ENCODE measurements around the gene ROPN1L.

- TF ChIP-seq POLR2A (IDR thresholded peaks at IDR 0.05): no peak
- TF ChIP-seq, protein P1, sequence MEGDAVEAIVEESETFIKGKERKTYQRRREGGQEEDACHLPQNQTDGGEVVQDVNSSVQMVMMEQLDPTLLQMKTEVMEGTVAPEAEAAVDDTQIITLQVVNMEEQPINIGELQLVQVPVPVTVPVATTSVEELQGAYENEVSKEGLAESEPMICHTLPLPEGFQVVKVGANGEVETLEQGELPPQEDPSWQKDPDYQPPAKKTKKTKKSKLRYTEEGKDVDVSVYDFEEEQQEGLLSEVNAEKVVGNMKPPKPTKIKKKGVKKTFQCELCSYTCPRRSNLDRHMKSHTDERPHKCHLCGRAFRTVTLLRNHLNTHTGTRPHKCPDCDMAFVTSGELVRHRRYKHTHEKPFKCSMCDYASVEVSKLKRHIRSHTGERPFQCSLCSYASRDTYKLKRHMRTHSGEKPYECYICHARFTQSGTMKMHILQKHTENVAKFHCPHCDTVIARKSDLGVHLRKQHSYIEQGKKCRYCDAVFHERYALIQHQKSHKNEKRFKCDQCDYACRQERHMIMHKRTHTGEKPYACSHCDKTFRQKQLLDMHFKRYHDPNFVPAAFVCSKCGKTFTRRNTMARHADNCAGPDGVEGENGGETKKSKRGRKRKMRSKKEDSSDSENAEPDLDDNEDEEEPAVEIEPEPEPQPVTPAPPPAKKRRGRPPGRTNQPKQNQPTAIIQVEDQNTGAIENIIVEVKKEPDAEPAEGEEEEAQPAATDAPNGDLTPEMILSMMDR (IDR thresholded peaks at IDR 0.05): no peak
Observed at GRCh38 chr5:10499776-10500175, 58.1 kb downstream of the ROPN1L start.
